Measurements from ENCODE around the gene KRT39. TPM values are rescaled to one million over a fixed set of nuclear protein-coding genes. Genes with fewer than 3 reads are reported as not detected.

KRT39 gene
- total and polyA plus RNA-seq, 2 of the 13 experiments (the other 11 are each of a cell fraction or from before 2014, with no cell fraction given), result 0.07 to 1.2 TPM

GRCh38 chr17:40956401-40957254, 10.1 kb downstream of the KRT39 start (continued):
- TF ChIP-seq GABPB1 (CRISPR knock-in tag; IDR thresholded peaks at IDR 0.05), result peak; percentile 70
- TF ChIP-seq ZNF260 (CRISPR knock-in tag; IDR thresholded peaks at IDR 0.05; ENCODE audit: borderline replicate concordance, low read depth), result no peak
- TF ChIP-seq SNAPC2 (CRISPR knock-in tag; IDR thresholded peaks at IDR 0.05), result no peak
- TF ChIP-seq DMAP1 (CRISPR knock-in tag; IDR thresholded peaks at IDR 0.05), result peak; percentile 70; the same call in 1 of the 2 replicates
- TF ChIP-seq PATZ1 (CRISPR knock-in tag; IDR thresholded peaks at IDR 0.05), result peak; percentile 78
- TF ChIP-seq TCF7 (IDR thresholded peaks at IDR 0.05; ENCODE audit: low read depth), result peak; percentile 100
- TF ChIP-seq, protein P1, sequence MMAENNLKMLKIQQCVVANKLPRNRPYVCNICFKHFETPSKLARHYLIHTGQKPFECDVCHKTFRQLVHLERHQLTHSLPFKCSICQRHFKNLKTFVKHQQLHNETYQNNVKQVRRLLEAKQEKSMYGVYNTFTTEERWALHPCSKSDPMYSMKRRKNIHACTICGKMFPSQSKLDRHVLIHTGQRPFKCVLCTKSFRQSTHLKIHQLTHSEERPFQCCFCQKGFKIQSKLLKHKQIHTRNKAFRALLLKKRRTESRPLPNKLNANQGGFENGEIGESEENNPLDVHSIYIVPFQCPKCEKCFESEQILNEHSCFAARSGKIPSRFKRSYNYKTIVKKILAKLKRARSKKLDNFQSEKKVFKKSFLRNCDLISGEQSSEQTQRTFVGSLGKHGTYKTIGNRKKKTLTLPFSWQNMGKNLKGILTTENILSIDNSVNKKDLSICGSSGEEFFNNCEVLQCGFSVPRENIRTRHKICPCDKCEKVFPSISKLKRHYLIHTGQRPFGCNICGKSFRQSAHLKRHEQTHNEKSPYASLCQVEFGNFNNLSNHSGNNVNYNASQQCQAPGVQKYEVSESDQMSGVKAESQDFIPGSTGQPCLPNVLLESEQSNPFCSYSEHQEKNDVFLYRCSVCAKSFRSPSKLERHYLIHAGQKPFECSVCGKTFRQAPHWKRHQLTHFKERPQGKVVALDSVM (CRISPR knock-in tag; IDR thresholded peaks at IDR 0.05), result no peak
- peak; percentile 99 for TF ChIP-seq MIXL1 (CRISPR knock-in tag; IDR thresholded peaks at IDR 0.05)
- peak; percentile 86 for TF ChIP-seq ZNF441 (CRISPR knock-in tag; IDR thresholded peaks at IDR 0.05; ENCODE audit: borderline replicate concordance)
- peak; percentile 85 for TF ChIP-seq RFXAP (CRISPR knock-in tag; IDR thresholded peaks at IDR 0.05; ENCODE audit: borderline replicate concordance)
- no peak for TF ChIP-seq PCBP1 (IDR thresholded peaks at IDR 0.05; ENCODE audit: borderline replicate concordance, low read depth, low read length)
- TF ChIP-seq ZNF431 (CRISPR knock-in tag; IDR thresholded peaks at IDR 0.05; ENCODE audit: borderline replicate concordance, low read depth), result peak; percentile 55; the same call in 1 of the 2 replicates
- TF ChIP-seq ZNF577 (CRISPR knock-in tag; IDR thresholded peaks at IDR 0.05; ENCODE audit: borderline replicate concordance, low read depth), result no peak
- TF ChIP-seq, protein P2, sequence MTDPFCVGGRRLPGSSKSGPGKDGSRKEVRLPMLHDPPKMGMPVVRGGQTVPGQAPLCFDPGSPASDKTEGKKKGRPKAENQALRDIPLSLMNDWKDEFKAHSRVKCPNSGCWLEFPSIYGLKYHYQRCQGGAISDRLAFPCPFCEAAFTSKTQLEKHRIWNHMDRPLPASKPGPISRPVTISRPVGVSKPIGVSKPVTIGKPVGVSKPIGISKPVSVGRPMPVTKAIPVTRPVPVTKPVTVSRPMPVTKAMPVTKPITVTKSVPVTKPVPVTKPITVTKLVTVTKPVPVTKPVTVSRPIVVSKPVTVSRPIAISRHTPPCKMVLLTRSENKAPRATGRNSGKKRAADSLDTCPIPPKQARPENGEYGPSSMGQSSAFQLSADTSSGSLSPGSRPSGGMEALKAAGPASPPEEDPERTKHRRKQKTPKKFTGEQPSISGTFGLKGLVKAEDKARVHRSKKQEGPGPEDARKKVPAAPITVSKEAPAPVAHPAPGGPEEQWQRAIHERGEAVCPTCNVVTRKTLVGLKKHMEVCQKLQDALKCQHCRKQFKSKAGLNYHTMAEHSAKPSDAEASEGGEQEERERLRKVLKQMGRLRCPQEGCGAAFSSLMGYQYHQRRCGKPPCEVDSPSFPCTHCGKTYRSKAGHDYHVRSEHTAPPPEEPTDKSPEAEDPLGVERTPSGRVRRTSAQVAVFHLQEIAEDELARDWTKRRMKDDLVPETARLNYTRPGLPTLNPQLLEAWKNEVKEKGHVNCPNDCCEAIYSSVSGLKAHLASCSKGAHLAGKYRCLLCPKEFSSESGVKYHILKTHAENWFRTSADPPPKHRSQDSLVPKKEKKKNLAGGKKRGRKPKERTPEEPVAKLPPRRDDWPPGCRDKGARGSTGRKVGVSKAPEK (CRISPR knock-in tag; IDR thresholded peaks at IDR 0.05; ENCODE audit: borderline replicate concordance), result 0 out of 2 replicates have a peak, but pooled peaks have one; percentile 57
- TF ChIP-seq ATM (IDR thresholded peaks at IDR 0.05; ENCODE audit: borderline replicate concordance), result peak; percentile 98
- TF ChIP-seq GLI4 (CRISPR knock-in tag; IDR thresholded peaks at IDR 0.05; ENCODE audit: borderline replicate concordance), result no peak
- peak; percentile 84; the same call in 1 of the 2 replicates for TF ChIP-seq NKX3-1 (CRISPR knock-in tag; IDR thresholded peaks at IDR 0.05)
- TF ChIP-seq, protein P3, sequence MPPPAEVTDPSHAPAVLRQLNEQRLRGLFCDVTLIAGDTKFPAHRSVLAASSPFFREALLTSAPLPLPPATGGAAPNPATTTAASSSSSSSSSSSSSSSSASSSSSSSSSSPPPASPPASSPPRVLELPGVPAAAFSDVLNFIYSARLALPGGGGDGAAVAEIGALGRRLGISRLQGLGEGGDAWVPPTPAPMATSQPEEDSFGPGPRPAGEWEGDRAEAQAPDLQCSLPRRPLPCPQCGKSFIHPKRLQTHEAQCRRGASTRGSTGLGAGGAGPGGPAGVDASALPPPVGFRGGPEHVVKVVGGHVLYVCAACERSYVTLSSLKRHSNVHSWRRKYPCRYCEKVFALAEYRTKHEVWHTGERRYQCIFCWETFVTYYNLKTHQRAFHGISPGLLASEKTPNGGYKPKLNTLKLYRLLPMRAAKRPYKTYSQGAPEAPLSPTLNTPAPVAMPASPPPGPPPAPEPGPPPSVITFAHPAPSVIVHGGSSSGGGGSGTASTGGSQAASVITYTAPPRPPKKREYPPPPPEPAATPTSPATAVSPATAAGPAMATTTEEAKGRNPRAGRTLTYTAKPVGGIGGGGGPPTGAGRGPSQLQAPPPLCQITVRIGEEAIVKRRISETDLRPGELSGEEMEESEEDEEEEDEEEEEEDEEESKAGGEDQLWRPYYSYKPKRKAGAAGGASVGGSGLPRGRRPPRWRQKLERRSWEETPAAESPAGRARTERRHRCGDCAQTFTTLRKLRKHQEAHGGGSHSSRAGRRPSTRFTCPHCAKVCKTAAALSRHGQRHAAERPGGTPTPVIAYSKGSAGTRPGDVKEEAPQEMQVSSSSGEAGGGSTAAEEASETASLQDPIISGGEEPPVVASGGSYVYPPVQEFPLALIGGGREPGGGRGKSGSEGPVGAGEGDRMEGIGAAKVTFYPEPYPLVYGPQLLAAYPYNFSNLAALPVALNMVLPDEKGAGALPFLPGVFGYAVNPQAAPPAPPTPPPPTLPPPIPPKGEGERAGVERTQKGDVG (CRISPR knock-in tag; IDR thresholded peaks at IDR 0.05; ENCODE audit: borderline replicate concordance), result no peak; the same call in 1 of the 2 replicates

Data from HepG2 (cell line).